Suprapubic skin (tissue), 3 donors: ENCODE results near the gene DDR2.

ENCODE experiments used
- CTCF ChIP-seq, 2 donors: fragments of 200-600 bp in 1 of 2; fragments of 450-650 bp in 1 of 2; sonication (generic) in 1 of 2; IDR thresholded peaks; one replicate each; pipeline ENCODE4 v1.5.1; 2016 to 2019; ENCODE audit warnings: antibody characterized with exemption in 2 of 2, mild to moderate bottlenecking in 1 of 2, moderate library complexity in 1 of 2
- POLR2A ChIP-seq, 2 donors: fragments of 450-650 bp; IDR thresholded peaks; one replicate each; pipeline ENCODE4 v1.6.1; 2017; ENCODE audit warnings: antibody characterized with exemption in 2 of 2, mild to moderate bottlenecking in 2 of 2, moderate library complexity in 2 of 2

GRCh38 chr1:162712317-162713029 is 80.2 kb downstream of the DDR2 start:
- no peak for TF ChIP-seq CTCF (IDR thresholded peaks at IDR 0.05)
- no peak for TF ChIP-seq POLR2A (IDR thresholded peaks at IDR 0.05)
